ENCODE measurements around the gene SEMA5A.

DNA sequence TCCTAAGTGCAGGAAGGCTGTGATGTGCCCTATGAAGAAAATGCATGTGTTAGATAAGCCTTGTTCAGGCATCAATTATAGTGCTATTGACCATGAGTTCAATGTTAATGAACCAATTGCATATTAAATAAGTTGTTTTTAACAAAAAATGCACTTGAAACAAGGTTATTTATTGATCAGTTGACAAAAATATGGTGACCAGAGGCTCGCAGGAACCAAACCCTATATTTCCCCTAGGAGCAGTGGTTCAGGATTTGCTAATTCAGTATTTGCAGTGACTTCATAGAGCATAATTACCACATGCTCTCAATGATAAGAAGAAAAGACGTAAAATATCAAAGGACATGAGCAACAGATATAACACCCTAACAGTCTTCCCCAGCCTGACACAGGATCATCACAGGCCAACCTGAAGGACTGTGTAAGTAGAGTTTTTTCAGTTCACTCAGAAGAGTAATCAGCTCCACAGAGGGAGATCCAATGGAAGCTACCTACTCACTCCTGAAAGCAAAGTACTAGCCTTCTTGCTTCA is 92.3 kb downstream of the SEMA5A start:
- TF ChIP-seq YY1 (IDR thresholded peaks at IDR 0.05; ENCODE audit: insufficient read depth, insufficient read length): no peak
- no peak for TF ChIP-seq ZNF274 (IDR thresholded peaks at IDR 0.05; ENCODE audit: low read depth, low read length)

All from NT2/D1 (cell line).